ENCODE results near the gene ANKRD52.
"Not testable (repeated sequence)": the region's sequence is repeated elsewhere in the genome, so short reads cannot be mapped to it uniquely, and the experiment has no call there.

ANKRD52 gene

GRCh38 chr12:56274299-56274698 lies 16.1 kb upstream of the ANKRD52 start:
- no peaks in the 10 kb centered on the region for H3K4me1 ChIP-seq (ENCODE audit: control insufficient read depth in 2 of 2, insufficient read depth in 2 of 2, low read length in 2 of 2)
- no peaks in the 10 kb centered on the region for H3K27me3 ChIP-seq (ENCODE audit: control insufficient read depth in 2 of 2, insufficient read depth in 2 of 2, low read length in 2 of 2)
- no peak overlapping the region for H3K4me3 ChIP-seq (ENCODE audit: low read length in 2 of 2)
- H3K9ac ChIP-seq (ENCODE audit: low read depth in 1 of 2, low read length in 2 of 2), result no peak overlapping the region
- H3K9me3 ChIP-seq (ENCODE audit: control insufficient read depth in 2 of 2, low read length in 2 of 2), result no peaks in the 10 kb centered on the region
- H3K36me3 ChIP-seq (ENCODE audit: control insufficient read depth in 2 of 2, insufficient read depth in 2 of 2, low read length in 2 of 2), result peaks cover 53 to 73% of the 10 kb centered on the region in 2 donors
- H3K27ac ChIP-seq (ENCODE audit: low read depth in 2 of 2, low read length in 2 of 2), result no peak overlapping the region

GRCh38 chr12:56272468-56272867 lies 14.3 kb upstream of the ANKRD52 start:
- not testable (repeated sequence) for H3K27me3 ChIP-seq (ENCODE audit: control insufficient read depth in 2 of 2, insufficient read depth in 2 of 2, low read length in 2 of 2); H3K27ac ChIP-seq (ENCODE audit: low read depth in 2 of 2, low read length in 2 of 2); H3K4me1 ChIP-seq (ENCODE audit: control insufficient read depth in 2 of 2, insufficient read depth in 2 of 2, low read length in 2 of 2); H3K9me3 ChIP-seq (ENCODE audit: control insufficient read depth in 2 of 2, low read length in 2 of 2); H3K4me3 ChIP-seq (ENCODE audit: low read length in 2 of 2); H3K9ac ChIP-seq (ENCODE audit: low read depth in 1 of 2, low read length in 2 of 2)
- H3K36me3 ChIP-seq (ENCODE audit: control insufficient read depth in 2 of 2, insufficient read depth in 2 of 2, low read length in 2 of 2), result peaks cover 39 to 60% of the 10 kb centered on the region in 2 donors

- Histone ChIP-seq H3K4me3 (ENCODE audit: low read length in 2 of 2) (no peak overlapping the region), H3K4me1 (ENCODE audit: control insufficient read depth in 2 of 2, insufficient read depth in 2 of 2, low read length in 2 of 2) (peaks cover 10 to 11% of the 10 kb centered on the region in 2 donors), H3K27me3 (ENCODE audit: control insufficient read depth in 2 of 2, insufficient read depth in 2 of 2, low read length in 2 of 2) (no peaks in the 10 kb centered on the region), H3K27ac (ENCODE audit: low read depth in 2 of 2, low read length in 2 of 2) (no peak overlapping the region), H3K9ac (ENCODE audit: low read depth in 1 of 2, low read length in 2 of 2) (no peak overlapping the region), H3K36me3 (ENCODE audit: control insufficient read depth in 2 of 2, insufficient read depth in 2 of 2, low read length in 2 of 2) (peaks cover 34 to 56% of the 10 kb centered on the region in 2 donors), H3K9me3 (ENCODE audit: control insufficient read depth in 2 of 2, low read length in 2 of 2) (no peaks in the 10 kb centered on the region)
Measured at GRCh38 chr12:56271031-56271430, 12.8 kb upstream of the ANKRD52 start.

DNA sequence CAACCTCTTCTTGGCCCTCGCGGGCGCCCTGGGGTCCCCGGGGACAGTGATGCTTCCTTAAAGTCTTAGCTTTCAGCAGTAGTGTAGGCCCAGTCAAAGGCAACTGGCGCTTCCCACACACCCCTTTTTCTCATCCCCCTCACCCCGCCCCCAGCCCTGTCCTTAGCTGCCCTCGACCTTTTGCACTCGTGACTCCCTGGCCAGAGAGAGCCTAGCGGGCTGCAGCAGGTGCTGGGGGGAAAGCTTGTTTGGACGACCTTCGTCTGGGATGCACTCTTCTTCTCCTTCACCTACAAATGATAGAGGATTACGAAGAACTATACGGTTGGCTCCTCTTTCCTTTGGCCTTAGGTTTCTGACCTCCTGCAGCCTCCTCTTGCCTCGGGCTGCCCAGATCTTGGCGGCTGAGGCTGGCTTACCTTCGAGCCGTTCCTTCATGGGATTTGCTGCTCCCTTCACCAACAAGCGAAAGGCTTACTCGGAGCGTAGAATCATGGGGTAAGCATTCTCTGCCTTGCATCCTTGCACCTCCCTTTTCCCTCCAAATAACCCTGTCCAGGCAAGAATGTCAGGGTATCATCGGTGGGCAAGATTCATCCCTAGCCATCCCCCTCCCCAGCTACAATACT lies 9.4 kb upstream of the ANKRD52 start:
- no peaks in the 10 kb centered on the region for H3K9me3 ChIP-seq (ENCODE audit: control insufficient read depth in 2 of 2, low read length in 2 of 2)
- peaks cover 10 to 11% of the 10 kb centered on the region in 2 donors for H3K4me1 ChIP-seq (ENCODE audit: control insufficient read depth in 2 of 2, insufficient read depth in 2 of 2, low read length in 2 of 2)
- peak overlapping the region in 1 of 2 donors; percentile 98 for H3K27ac ChIP-seq (ENCODE audit: low read depth in 2 of 2, low read length in 2 of 2)
- peak overlapping the region; percentile 75 to 87 for H3K9ac ChIP-seq (ENCODE audit: low read depth in 1 of 2, low read length in 2 of 2)
- H3K27me3 ChIP-seq (ENCODE audit: control insufficient read depth in 2 of 2, insufficient read depth in 2 of 2, low read length in 2 of 2), result no peaks in the 10 kb centered on the region
- peak overlapping the region; percentile 71 to 89 for H3K4me3 ChIP-seq (ENCODE audit: low read length in 2 of 2)
- peaks cover 10 to 26% of the 10 kb centered on the region in 2 donors for H3K36me3 ChIP-seq (ENCODE audit: control insufficient read depth in 2 of 2, insufficient read depth in 2 of 2, low read length in 2 of 2)

- peak within 1 kb of the TSS; percentile 75 to 87 for H3K9ac ChIP-seq (ENCODE audit: low read depth in 1 of 2, low read length in 2 of 2)
- no peaks in the 10 kb centered on the region for H3K27me3 ChIP-seq (ENCODE audit: control insufficient read depth in 2 of 2, insufficient read depth in 2 of 2, low read length in 2 of 2)
- H3K36me3 ChIP-seq (ENCODE audit: control insufficient read depth in 2 of 2, insufficient read depth in 2 of 2, low read length in 2 of 2), result peaks cover 7 to 21% of the 10 kb centered on the region in 2 donors
- no peaks in the 10 kb centered on the region for H3K9me3 ChIP-seq (ENCODE audit: control insufficient read depth in 2 of 2, low read length in 2 of 2)
- H3K4me1 ChIP-seq (ENCODE audit: control insufficient read depth in 2 of 2, insufficient read depth in 2 of 2, low read length in 2 of 2), result peaks cover 10 to 11% of the 10 kb centered on the region in 2 donors
- peak within 1 kb of the TSS; percentile 87 to 98 for H3K27ac ChIP-seq (ENCODE audit: low read depth in 2 of 2, low read length in 2 of 2)
- peak within 1 kb of the TSS; percentile 71 to 89 for H3K4me3 ChIP-seq (ENCODE audit: low read length in 2 of 2)
Measured at GRCh38 chr12:56266693-56267442, 8.7 kb upstream of the ANKRD52 start, which contains the start of gene COQ10A. Gene COQ10A, plus strand, starts transcription at chr12:56266942. Its CDS starts 177 bp downstream, at chr12:56267119.

- Histone ChIP-seq H3K36me3 (ENCODE audit: control insufficient read depth in 2 of 2, insufficient read depth in 2 of 2, low read length in 2 of 2) (peaks cover 2 to 14% of the 10 kb centered on the region in 2 donors), H3K4me3 (ENCODE audit: low read length in 2 of 2) (peak overlapping the region; percentile 71 to 89), H3K9ac (ENCODE audit: low read depth in 1 of 2, low read length in 2 of 2) (peak overlapping the region; percentile 75 to 87), H3K27ac (ENCODE audit: low read depth in 2 of 2, low read length in 2 of 2) (peak overlapping the region; percentile 87 to 98), H3K4me1 (ENCODE audit: control insufficient read depth in 2 of 2, insufficient read depth in 2 of 2, low read length in 2 of 2) (peaks cover 10 to 11% of the 10 kb centered on the region in 2 donors)
- not testable (repeated sequence) for H3K27me3 ChIP-seq (ENCODE audit: control insufficient read depth in 2 of 2, insufficient read depth in 2 of 2, low read length in 2 of 2); H3K9me3 ChIP-seq (ENCODE audit: control insufficient read depth in 2 of 2, low read length in 2 of 2)
Measured at GRCh38 chr12:56266068-56266692, 8.0 kb upstream of the ANKRD52 start.

DNA sequence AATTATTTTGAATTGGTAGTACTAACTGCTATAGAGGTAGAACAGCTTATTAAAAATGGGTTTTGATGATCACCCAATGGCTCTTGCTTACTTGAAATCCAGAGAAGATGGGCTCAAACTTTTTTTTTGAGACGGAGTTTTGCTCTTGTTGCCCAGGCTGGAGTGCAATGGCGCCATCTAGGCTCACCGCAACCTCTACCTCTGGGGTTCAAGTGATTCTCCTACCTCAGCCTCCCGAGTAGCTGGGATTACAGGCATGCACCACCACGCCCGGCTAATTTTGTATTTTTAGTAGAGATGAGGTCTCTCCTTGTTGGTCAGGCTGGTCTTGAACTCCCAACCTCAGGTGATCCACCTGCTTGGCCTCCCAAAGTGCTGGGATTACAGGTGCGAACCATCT lies 4.8 kb upstream of the ANKRD52 start:
- not testable (repeated sequence) for H3K36me3 ChIP-seq (ENCODE audit: control insufficient read depth in 2 of 2, insufficient read depth in 2 of 2, low read length in 2 of 2); H3K27ac ChIP-seq (ENCODE audit: low read depth in 2 of 2, low read length in 2 of 2); H3K27me3 ChIP-seq (ENCODE audit: control insufficient read depth in 2 of 2, insufficient read depth in 2 of 2, low read length in 2 of 2); H3K9ac ChIP-seq (ENCODE audit: low read depth in 1 of 2, low read length in 2 of 2); H3K9me3 ChIP-seq (ENCODE audit: control insufficient read depth in 2 of 2, low read length in 2 of 2); H3K4me3 ChIP-seq (ENCODE audit: low read length in 2 of 2)
- H3K4me1 ChIP-seq (ENCODE audit: control insufficient read depth in 2 of 2, insufficient read depth in 2 of 2, low read length in 2 of 2), result peaks cover 15 to 16% of the 10 kb centered on the region in 2 donors

- no peak overlapping the region for H3K9ac ChIP-seq (ENCODE audit: low read depth in 1 of 2, low read length in 2 of 2)
- no peak overlapping the region for H3K27ac ChIP-seq (ENCODE audit: low read depth in 2 of 2, low read length in 2 of 2)
- no peaks in the 10 kb centered on the region for H3K36me3 ChIP-seq (ENCODE audit: control insufficient read depth in 2 of 2, insufficient read depth in 2 of 2, low read length in 2 of 2)
- no peaks in the 10 kb centered on the region for H3K9me3 ChIP-seq (ENCODE audit: control insufficient read depth in 2 of 2, low read length in 2 of 2)
- H3K4me1 ChIP-seq (ENCODE audit: control insufficient read depth in 2 of 2, insufficient read depth in 2 of 2, low read length in 2 of 2), result peaks cover 17 to 21% of the 10 kb centered on the region in 2 donors
- H3K27me3 ChIP-seq (ENCODE audit: control insufficient read depth in 2 of 2, insufficient read depth in 2 of 2, low read length in 2 of 2), result no peaks in the 10 kb centered on the region
- no peak overlapping the region for H3K4me3 ChIP-seq (ENCODE audit: low read length in 2 of 2)
Measured at GRCh38 chr12:56261503-56262232, 3.5 kb upstream of the ANKRD52 start.

DNA sequence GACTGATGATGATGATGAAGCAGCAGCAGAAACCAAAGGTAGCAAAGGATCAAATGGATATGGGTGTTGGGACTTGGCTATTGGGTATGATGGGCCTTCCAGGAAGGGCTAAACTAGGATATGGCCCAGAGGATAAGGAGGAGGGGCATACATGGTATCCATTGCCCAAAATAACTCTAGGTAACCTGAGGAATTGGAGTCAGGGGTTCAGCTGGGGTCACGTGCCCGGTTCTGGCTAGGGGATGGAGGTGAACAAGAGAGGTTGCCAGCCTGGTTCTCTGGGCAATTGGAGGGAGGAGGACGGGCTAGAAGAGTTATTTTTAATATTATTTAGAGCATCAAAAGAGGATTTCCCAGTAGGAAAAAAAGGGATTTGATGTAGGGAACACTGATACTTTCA lies 2.7 kb upstream of the ANKRD52 start:
- Histone ChIP-seq H3K27me3 (ENCODE audit: control insufficient read depth in 2 of 2, insufficient read depth in 2 of 2, low read length in 2 of 2) (no peaks in the 10 kb centered on the region), H3K36me3 (ENCODE audit: control insufficient read depth in 2 of 2, insufficient read depth in 2 of 2, low read length in 2 of 2) (peaks cover 3 to 7% of the 10 kb centered on the region in 2 donors), H3K9me3 (ENCODE audit: control insufficient read depth in 2 of 2, low read length in 2 of 2) (no peaks in the 10 kb centered on the region), H3K4me3 (ENCODE audit: low read length in 2 of 2) (no peak overlapping the region), H3K9ac (ENCODE audit: low read depth in 1 of 2, low read length in 2 of 2) (no peak overlapping the region), H3K27ac (ENCODE audit: low read depth in 2 of 2, low read length in 2 of 2) (no peak overlapping the region), H3K4me1 (ENCODE audit: control insufficient read depth in 2 of 2, insufficient read depth in 2 of 2, low read length in 2 of 2) (peaks cover 19% of the 10 kb centered on the region in 2 donors)

Data from mucosa of rectum (tissue), 2 donors.